GM12872 (cell line): Measurements from ENCODE around the gene PBX3.

ENCODE experiments used
- TF ChIP-seq, protein P1 (sequence below): IDR thresholded peaks from 3 replicates; pipeline ENCODE4 v1.5.1; 2011; ENCODE audit warnings: low read depth, mild to moderate bottlenecking, low read length, moderate library complexity; ENCODE audit not compliant: insufficient read depth

The PBX3 gene

DNA sequence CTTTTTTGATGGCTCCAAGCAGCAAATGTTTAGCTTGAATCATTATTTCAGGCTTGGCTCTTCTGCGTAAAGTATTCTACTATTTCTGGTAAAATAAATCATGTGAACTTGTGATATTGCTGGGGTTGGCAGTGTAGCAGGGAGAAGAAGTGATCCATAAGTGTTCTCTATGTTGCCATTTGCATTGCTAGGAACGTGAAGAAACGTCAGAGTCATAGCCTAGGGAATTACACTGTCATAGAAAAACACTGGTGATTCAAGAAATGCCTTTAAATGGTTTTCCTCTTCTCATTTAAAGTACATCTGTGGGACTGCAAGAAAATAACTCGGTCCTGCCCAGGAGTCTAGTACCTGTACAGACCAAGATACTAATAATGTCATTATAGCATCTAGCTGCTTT, 162.3 kb downstream of the PBX3 start:
- TF ChIP-seq, protein P1, sequence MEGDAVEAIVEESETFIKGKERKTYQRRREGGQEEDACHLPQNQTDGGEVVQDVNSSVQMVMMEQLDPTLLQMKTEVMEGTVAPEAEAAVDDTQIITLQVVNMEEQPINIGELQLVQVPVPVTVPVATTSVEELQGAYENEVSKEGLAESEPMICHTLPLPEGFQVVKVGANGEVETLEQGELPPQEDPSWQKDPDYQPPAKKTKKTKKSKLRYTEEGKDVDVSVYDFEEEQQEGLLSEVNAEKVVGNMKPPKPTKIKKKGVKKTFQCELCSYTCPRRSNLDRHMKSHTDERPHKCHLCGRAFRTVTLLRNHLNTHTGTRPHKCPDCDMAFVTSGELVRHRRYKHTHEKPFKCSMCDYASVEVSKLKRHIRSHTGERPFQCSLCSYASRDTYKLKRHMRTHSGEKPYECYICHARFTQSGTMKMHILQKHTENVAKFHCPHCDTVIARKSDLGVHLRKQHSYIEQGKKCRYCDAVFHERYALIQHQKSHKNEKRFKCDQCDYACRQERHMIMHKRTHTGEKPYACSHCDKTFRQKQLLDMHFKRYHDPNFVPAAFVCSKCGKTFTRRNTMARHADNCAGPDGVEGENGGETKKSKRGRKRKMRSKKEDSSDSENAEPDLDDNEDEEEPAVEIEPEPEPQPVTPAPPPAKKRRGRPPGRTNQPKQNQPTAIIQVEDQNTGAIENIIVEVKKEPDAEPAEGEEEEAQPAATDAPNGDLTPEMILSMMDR = no peak

- TF ChIP-seq, protein P1 = no peak
Observed at GRCh38 chr9:125910286-125910685, 163.1 kb downstream of the PBX3 start.

DNA sequence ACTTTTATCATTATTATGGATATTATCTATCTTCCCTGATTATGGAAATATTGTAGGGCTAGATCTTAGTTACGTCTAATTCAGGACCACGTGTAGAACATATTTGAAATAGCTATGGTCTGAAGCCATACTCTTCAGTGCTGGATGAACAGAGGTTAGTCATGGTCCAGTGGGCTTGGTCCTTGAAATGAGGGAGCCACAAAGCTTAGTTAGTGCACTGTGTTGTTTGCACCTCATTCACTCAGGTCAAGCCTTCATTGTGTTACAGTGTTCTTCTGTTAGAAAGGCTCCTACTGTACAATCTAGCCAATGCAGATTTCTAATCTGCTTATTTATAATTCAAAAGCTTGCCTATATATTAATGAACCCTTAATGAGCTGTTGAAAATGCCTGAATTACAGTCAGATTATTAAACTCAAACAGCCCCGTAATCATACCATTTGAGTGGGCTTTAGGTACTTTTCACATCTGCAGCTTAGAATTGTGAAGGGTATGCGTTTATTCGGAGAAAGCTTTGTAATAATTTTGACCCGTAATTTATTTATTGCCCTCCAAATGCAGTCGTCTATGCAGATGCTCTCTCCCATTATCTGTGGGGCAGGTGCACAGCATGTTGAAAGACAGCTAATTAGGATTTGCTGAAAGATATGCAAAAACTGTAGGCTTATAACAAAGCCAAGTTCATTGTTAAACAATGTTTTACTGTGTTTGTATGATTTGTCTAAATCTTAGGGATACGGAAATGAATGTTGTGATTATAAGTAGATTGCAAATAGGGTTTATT, 164.9 kb downstream of the PBX3 start:
- TF ChIP-seq, protein P1 = no peak

- TF ChIP-seq, protein P1 = no peak
Observed at GRCh38 chr9:125912667-125913066, 165.5 kb downstream of the PBX3 start.

DNA sequence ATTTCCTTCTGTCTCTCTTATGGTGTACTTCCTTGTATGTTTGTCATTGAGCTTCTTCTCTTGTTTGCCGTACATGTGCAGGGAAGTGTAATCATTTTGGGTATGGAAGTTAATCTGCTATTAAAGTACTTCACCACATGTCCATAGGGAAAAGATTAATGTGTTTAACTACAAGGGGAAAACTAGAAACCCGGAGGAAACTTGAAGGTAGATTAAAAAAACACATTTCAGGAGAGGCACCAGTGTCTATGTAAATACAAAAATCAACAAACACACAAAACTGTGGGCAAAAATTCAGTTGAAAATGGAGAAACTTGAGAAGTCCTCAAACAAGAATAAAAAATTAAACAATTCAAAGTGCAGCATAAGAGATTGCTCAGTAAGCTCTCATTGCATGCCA, 166.4 kb downstream of the PBX3 start:
- TF ChIP-seq, protein P1 = no peak

- TF ChIP-seq, protein P1 = no peak
Observed at GRCh38 chr9:125914411-125914810, 167.2 kb downstream of the PBX3 start.

DNA sequence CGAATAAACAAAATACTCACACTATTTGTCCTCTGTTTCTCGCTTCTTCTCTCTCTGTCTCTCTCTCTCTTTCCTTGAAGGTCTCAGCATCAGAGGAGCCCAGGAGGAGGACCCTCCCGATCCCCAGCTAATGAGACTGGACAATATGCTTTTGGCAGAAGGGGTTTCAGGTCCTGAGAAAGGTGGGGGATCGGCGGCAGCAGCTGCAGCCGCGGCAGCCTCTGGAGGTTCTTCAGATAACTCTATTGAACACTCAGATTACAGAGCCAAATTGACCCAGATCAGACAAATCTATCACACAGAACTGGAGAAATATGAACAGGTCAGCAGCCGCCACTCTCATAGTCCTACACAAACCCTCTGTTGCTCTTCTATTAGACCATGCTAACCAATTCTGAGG, 168.4 kb downstream of the PBX3 start:
- TF ChIP-seq, protein P1 = no peak
